OCI-LY1 (cell line): ENCODE results near the gene NRCAM.

Source experiments
- H2AFZ ChIP-seq: fragments of 200-600 bp; sonication (generic), shearing (Covaris generic); 2 replicates; pipeline ENCODE4 v1.6.0; 2014; ENCODE audit warnings: antibody characterized with exemption, mild to moderate bottlenecking, low read length
- H3F3A ChIP-seq: fragments of 200-600 bp; sonication (generic), shearing (Covaris generic); 2 replicates; pipeline ENCODE4 v1.6.0; 2014; ENCODE audit warnings: mild to moderate bottlenecking, antibody characterized with exemption, low read length, moderate library complexity; ENCODE audit not compliant: insufficient read depth
- H3K27ac ChIP-seq: fragments of 200-600 bp; sonication (generic); 2 replicates; pipeline ENCODE4 v1.5.1; 2014; ENCODE audit warnings: low read length, mixed run types, mild to moderate bottlenecking, low read depth; ENCODE audit not compliant: poor library complexity, severe bottlenecking
- H3K27me3 ChIP-seq: fragments of 200-600 bp; sonication (generic); 2 replicates; pipeline ENCODE4 v1.6.0; 2014; ENCODE audit warnings: antibody characterized with exemption, mild to moderate bottlenecking, low read length, moderate library complexity; ENCODE audit not compliant: insufficient read depth
- H3K36me3 ChIP-seq: fragments of 200-600 bp; sonication (generic); 2 replicates; pipeline ENCODE4 v1.6.1; 2014; ENCODE audit warnings: mild to moderate bottlenecking, antibody characterized with exemption, low read length, moderate library complexity, mixed read lengths; ENCODE audit not compliant: insufficient read depth
- H3K4me1 ChIP-seq: fragments of 200-600 bp; sonication (generic); 2 replicates; pipeline ENCODE4 v1.5.1; 2014; ENCODE audit warnings: mild to moderate bottlenecking, low read length, moderate library complexity; ENCODE audit not compliant: insufficient read depth, severe bottlenecking
- H3K4me2 ChIP-seq: fragments of 200-600 bp; sonication (generic), shearing (Covaris generic); 2 replicates; pipeline ENCODE4 v1.6.1; 2014; ENCODE audit warnings: low read length
- H3K4me3 ChIP-seq: fragments of 200-600 bp; sonication (generic); 2 replicates; pipeline ENCODE4 v1.5.1; 2014; ENCODE audit warnings: low read length, low read depth, mild to moderate bottlenecking, mixed read lengths; ENCODE audit not compliant: poor library complexity, severe bottlenecking
- H3K79me2 ChIP-seq: fragments of 200-600 bp; shearing (Covaris generic); 2 replicates; pipeline ENCODE4 v1.6.1; 2016; ENCODE audit warnings: mixed run types, low read length, mixed read lengths; ENCODE audit not compliant: insufficient read depth
- H3K9ac ChIP-seq: fragments of 200-600 bp; sonication (generic), shearing (Covaris generic); 2 replicates; pipeline ENCODE4 v1.6.1; 2014; ENCODE audit warnings: mild to moderate bottlenecking, low read length, mixed read lengths
- H3K9me2 ChIP-seq: fragments of 200-600 bp; sonication (generic), shearing (Covaris generic); 2 replicates; pipeline ENCODE4 v1.6.1; 2014; ENCODE audit warnings: low read depth, mild to moderate bottlenecking, low read length, mixed read lengths
- H3K9me3 ChIP-seq: fragments of 200-600 bp; shearing (Covaris generic); 2 replicates; pipeline ENCODE4 v1.6.1; 2014; ENCODE audit warnings: low read length, mixed read lengths
- H4K20me1 ChIP-seq: fragments of 200-600 bp; sonication (generic), shearing (Covaris generic); 2 replicates; pipeline ENCODE4 v1.6.0; 2016; ENCODE audit warnings: mild to moderate bottlenecking, low read length; ENCODE audit not compliant: insufficient read depth
- CTCF ChIP-seq: fragments of 200-600 bp; sonication (generic), shearing (Covaris generic); IDR thresholded peaks from 2 replicates; pipeline ENCODE4 v1.5.1; 2017; ENCODE audit warnings: mild to moderate bottlenecking, antibody characterized with exemption, low read length, moderate library complexity, mixed read lengths
- EZH2 ChIP-seq: fragments of 200-600 bp; sonication (generic), shearing (Covaris generic); IDR thresholded peaks from 2 replicates; pipeline ENCODE4 v1.8.0; 2017; ENCODE audit warnings: borderline replicate concordance, mixed run types, mild to moderate bottlenecking, antibody characterized with exemption, low read length, moderate library complexity, mixed read lengths

NRCAM gene

GRCh38 chr7:108407676-108408075 lies 48.6 kb downstream of the NRCAM start:
- Histone ChIP-seq H3K79me2 (no peaks in the 10 kb centered on the region), H3K4me2 (no peak overlapping the region)

GRCh38 chr7:108406222-108406890 lies 49.9 kb downstream of the NRCAM start:
- Histone ChIP-seq H3K36me3 (no peaks in the 10 kb centered on the region), H3K4me1 (no peaks in the 10 kb centered on the region), H3K9me2 (no peaks in the 10 kb centered on the region), H3K4me2 (no peak overlapping the region), H3K9ac (no peak overlapping the region), H3K4me3 (no peak overlapping the region), H2AFZ (no peak overlapping the region), H3K79me2 (no peaks in the 10 kb centered on the region), H4K20me1 (no peaks in the 10 kb centered on the region), H3K9me3 (no peaks in the 10 kb centered on the region), H3K27ac (no peak overlapping the region), H3F3A (no peaks in the 10 kb centered on the region), H3K27me3 (no peaks in the 10 kb centered on the region)
- TF ChIP-seq CTCF, result no peak
- no peak for TF ChIP-seq EZH2

More at GRCh38 chr7:108407676-108408075, 48.6 kb downstream of the NRCAM start:
- Histone ChIP-seq H3K27me3 (no peaks in the 10 kb centered on the region), H3K36me3 (no peaks in the 10 kb centered on the region), H3K9me2 (no peaks in the 10 kb centered on the region), H3K27ac (no peak overlapping the region), H4K20me1 (no peaks in the 10 kb centered on the region), H2AFZ (no peak overlapping the region), H3K9ac (no peak overlapping the region), H3K4me1 (no peaks in the 10 kb centered on the region), H3F3A (no peaks in the 10 kb centered on the region), H3K4me3 (no peak overlapping the region), H3K9me3 (no peaks in the 10 kb centered on the region)
- TF ChIP-seq EZH2 (no peak), CTCF (no peak)

- H3K9ac ChIP-seq, result no peak overlapping the region
- no peaks in the 10 kb centered on the region for H3K27me3 ChIP-seq
- no peaks in the 10 kb centered on the region for H3F3A ChIP-seq
- H3K36me3 ChIP-seq, result no peaks in the 10 kb centered on the region
- no peaks in the 10 kb centered on the region for H4K20me1 ChIP-seq
- H3K4me3 ChIP-seq, result no peak overlapping the region
- no peaks in the 10 kb centered on the region for H3K9me3 ChIP-seq
- H3K27ac ChIP-seq, result no peak overlapping the region
- H3K4me1 ChIP-seq, result no peaks in the 10 kb centered on the region
- no peaks in the 10 kb centered on the region for H3K79me2 ChIP-seq
- H3K4me2 ChIP-seq, result no peak overlapping the region
- TF ChIP-seq EZH2, result no peak
- TF ChIP-seq CTCF, result no peak
- H3K9me2 ChIP-seq, result no peaks in the 10 kb centered on the region
- no peak overlapping the region for H2AFZ ChIP-seq
Observed at GRCh38 chr7:108404509-108405420, 51.5 kb downstream of the NRCAM start.
